BLaER1 (cell line): ENCODE measurements around the gene USP3.
"Not testable (repeated sequence)": the region's sequence is repeated elsewhere in the genome, so short reads cannot be mapped to it uniquely, and the experiment has no call there.

Source experiments
- H3K27ac ChIP-seq: shearing (Covaris generic); formaldehyde crosslinking; 2 replicates; pipeline ENCODE4 v1.8.1; 2022
- H3K27me3 ChIP-seq: shearing (Covaris generic); formaldehyde crosslinking; 2 replicates; pipeline ENCODE4 v1.8.1; 2022
- H3K36me3 ChIP-seq: shearing (Covaris generic); formaldehyde crosslinking; 2 replicates; pipeline ENCODE4 v1.8.1; 2022
- H3K4me1 ChIP-seq: shearing (Covaris generic); formaldehyde crosslinking; 2 replicates; pipeline ENCODE4 v1.8.1; 2022
- H3K4me2 ChIP-seq: shearing (Covaris generic); formaldehyde crosslinking; 2 replicates; pipeline ENCODE4 v1.8.1; 2022
- H3K4me3 ChIP-seq: shearing (Covaris generic); formaldehyde crosslinking; 2 replicates; pipeline ENCODE4 v1.8.1; 2022
- H3K9ac ChIP-seq: shearing (Covaris generic); formaldehyde crosslinking; 2 replicates; pipeline ENCODE4 v1.8.1; 2022
- H3K9me3 ChIP-seq: shearing (Covaris generic); formaldehyde crosslinking; 2 replicates; pipeline ENCODE4 v1.8.1; 2022
- H4K20me1 ChIP-seq: shearing (Covaris generic); formaldehyde crosslinking; 2 replicates; pipeline ENCODE4 v1.8.1; 2022
- Cebpa-rat ChIP-seq: shearing (Covaris generic); IDR thresholded peaks from 2 replicates; pipeline ENCODE4 v1.8.1; 2022

Gene USP3

DNA sequence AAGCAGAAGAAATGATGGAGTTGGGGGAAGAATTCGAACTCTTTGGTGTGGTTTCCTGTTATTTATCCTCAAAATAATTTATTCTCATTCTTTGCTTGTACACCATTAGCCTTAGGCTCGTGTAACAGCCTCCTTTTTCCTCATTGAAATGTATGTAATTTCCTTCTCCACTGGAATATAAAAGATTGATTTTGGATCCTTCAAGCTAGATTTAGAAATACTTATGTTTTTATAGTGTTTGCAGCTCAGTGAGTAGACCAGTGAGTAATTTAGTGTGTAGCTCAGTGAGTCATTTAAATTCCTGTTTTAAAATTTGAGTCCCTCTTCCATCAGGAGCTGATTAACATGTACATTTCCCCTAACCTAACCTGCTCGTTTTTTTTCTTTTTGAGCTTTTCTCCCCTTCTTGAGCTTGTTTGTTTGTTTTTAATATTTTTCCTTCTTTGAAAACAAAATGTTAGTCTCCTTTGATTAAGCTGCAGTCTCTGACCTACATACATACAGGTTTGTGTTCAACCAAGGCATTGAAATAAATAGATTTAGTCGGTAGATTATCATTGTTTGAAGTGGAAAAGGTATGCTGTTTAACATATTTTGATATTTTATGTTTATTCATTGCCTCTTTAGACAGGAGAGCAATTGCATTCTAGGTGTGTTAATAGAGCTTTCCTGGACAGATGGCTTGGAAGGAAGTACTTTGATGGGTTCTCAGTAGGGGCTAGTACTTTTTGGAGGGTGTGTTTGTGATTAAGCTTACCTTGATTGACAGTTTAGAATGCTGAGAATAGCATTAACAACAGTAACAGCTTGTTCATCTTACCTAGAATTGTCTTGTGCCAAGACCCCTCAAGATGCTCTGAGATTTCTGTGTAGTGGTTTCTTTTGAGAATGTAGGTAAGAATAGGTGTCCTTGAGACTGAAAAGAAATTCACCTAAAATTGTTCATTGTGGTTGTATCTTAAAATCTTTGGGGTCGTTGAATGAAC lies 5.9 kb downstream of the USP3 start:
- H3K4me1 ChIP-seq = peaks cover 85% of the 10 kb centered on the region
- H3K9me3 ChIP-seq = no peaks in the 10 kb centered on the region
- H3K36me3 ChIP-seq = no peaks in the 10 kb centered on the region
- no peak overlapping the region for H3K4me3 ChIP-seq
- H3K27ac ChIP-seq = no peak overlapping the region
- H3K27me3 ChIP-seq = no peaks in the 10 kb centered on the region
- no peak for TF ChIP-seq Cebpa-rat
- peaks cover 97% of the 10 kb centered on the region for H4K20me1 ChIP-seq
- no peak overlapping the region for H3K9ac ChIP-seq
- peak overlapping the region; percentile 96 for H3K4me2 ChIP-seq

- H4K20me1 ChIP-seq = peaks cover 100% of the 10 kb centered on the region
- TF ChIP-seq Cebpa-rat = no peak
- H3K36me3 ChIP-seq = no peaks in the 10 kb centered on the region
- no peaks in the 10 kb centered on the region for H3K27me3 ChIP-seq
- no peak overlapping the region for H3K27ac ChIP-seq
- H3K9ac ChIP-seq = no peak overlapping the region
- peak overlapping the region; percentile 24 for H3K4me2 ChIP-seq
- no peaks in the 10 kb centered on the region for H3K9me3 ChIP-seq
- H3K4me3 ChIP-seq = no peak overlapping the region
- H3K4me1 ChIP-seq = peaks cover 87% of the 10 kb centered on the region
Measured at GRCh38 chr15:63512148-63512547, 7.8 kb downstream of the USP3 start.

DNA sequence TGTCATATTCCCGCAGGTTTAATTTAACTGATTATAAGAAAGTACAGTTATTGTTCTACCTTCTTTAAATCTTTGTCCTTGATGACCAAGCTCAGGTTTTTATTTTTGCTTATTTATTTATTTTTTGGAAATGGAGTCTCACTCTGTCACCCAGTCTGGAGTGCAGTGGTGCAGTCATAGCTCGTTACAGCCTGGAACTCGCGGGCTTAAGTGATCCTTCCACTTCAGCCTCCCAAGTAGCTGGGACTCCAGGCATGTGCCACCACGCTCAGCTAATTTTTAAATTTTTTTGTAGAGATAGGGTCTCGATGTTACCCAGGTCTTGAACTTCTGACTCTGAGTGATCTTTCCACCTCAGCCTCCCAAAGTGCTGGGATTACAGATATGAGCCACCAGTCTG lies 8.9 kb downstream of the USP3 start:
- Histone ChIP-seq H3K27me3 (no peaks in the 10 kb centered on the region), H3K27ac (no peak overlapping the region), H3K4me1 (peaks cover 83% of the 10 kb centered on the region), H4K20me1 (peaks cover 100% of the 10 kb centered on the region), H3K4me2 (no peak overlapping the region), H3K36me3 (no peaks in the 10 kb centered on the region), H3K4me3 (no peak overlapping the region), H3K9me3 (no peaks in the 10 kb centered on the region), H3K9ac (no peak overlapping the region)
- no peak for TF ChIP-seq Cebpa-rat

DNA sequence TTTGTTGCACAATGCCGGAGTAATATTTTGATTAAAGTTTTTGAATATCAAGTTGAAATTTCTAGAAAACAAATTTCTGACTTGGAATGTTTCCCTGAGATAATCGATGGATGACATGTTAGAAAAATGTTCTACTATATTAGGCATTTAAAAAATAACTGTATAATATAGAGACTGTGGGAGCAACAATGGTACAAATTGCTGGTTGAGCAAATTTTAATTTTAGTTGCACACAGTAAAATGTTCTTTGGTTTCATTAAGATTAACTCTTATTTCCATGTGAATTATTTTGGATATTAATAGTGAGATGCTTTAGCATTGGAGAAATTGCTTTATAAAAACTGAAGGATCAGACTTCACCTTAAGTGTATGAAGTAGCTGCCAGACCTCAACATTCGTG lies 9.3 kb downstream of the USP3 start:
- no peak overlapping the region for H3K4me2 ChIP-seq
- H3K27me3 ChIP-seq = no peaks in the 10 kb centered on the region
- H4K20me1 ChIP-seq = peaks cover 100% of the 10 kb centered on the region
- H3K27ac ChIP-seq = no peak overlapping the region
- H3K4me3 ChIP-seq = no peak overlapping the region
- TF ChIP-seq Cebpa-rat = no peak
- H3K4me1 ChIP-seq = peaks cover 78% of the 10 kb centered on the region
- no peaks in the 10 kb centered on the region for H3K9me3 ChIP-seq
- H3K9ac ChIP-seq = no peak overlapping the region
- no peaks in the 10 kb centered on the region for H3K36me3 ChIP-seq

- Histone ChIP-seq H3K27me3 (no peaks in the 10 kb centered on the region), H4K20me1 (peaks cover 100% of the 10 kb centered on the region), H3K4me3 (no peak overlapping the region), H3K4me2 (peak overlapping the region; percentile 15), H3K9ac (no peak overlapping the region), H3K9me3 (no peaks in the 10 kb centered on the region), H3K27ac (no peak overlapping the region), H3K4me1 (peaks cover 70% of the 10 kb centered on the region), H3K36me3 (no peaks in the 10 kb centered on the region)
- TF ChIP-seq Cebpa-rat = no peak
Measured at GRCh38 chr15:63514531-63514943, 10.1 kb downstream of the USP3 start.

DNA sequence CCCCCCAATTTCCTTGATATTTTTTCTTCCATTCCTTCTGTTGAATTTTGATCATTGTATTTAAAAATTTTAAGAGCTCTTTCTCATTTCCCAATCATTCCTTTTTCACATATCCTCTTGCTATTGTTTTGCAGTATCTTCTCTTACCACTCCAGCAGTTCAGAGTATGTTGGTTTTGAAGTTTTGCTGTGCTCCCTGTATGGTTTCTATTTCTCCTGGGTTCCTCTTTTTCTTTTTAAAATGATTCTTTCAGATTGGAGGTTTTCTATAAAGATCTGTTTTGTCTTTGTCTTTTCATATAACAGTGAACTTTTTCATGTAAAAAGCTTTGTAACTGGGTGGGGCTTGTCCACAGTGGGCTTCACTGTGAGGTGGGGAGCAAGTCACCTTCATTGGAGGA lies 12.8 kb downstream of the USP3 start:
- peak overlapping the region; percentile 27 for H3K4me2 ChIP-seq
- H3K4me1 ChIP-seq = peaks cover 45% of the 10 kb centered on the region
- H3K27ac ChIP-seq = no peak overlapping the region
- H3K9me3 ChIP-seq = no peaks in the 10 kb centered on the region
- peaks cover 100% of the 10 kb centered on the region for H4K20me1 ChIP-seq
- H3K36me3 ChIP-seq = peaks cover 12% of the 10 kb centered on the region
- H3K9ac ChIP-seq = no peak overlapping the region
- TF ChIP-seq Cebpa-rat = no peak
- H3K27me3 ChIP-seq = no peaks in the 10 kb centered on the region
- H3K4me3 ChIP-seq = no peak overlapping the region

DNA sequence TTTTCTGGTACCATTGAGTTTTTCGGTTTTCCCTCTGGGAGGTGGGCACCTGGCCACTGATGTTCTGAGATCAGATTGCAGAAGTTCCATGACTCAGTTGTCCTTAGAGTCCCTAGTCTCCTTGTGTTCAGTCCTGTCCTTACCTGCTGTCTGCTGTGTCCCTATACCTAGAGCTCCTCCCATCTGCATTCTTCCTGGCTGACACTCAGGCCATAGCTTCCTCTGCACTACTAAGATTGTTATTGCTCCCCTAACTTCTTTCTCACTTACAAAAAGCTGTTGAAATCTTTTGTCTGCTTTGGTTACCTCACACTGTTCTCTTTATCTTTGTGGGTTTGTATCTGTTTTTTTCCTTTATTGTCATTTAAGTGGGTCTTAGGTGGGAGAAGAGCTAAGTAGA lies 13.2 kb downstream of the USP3 start:
- Histone ChIP-seq H3K4me2 (peak overlapping the region; percentile 27; the same call in 1 of the 2 replicates), H4K20me1 (peaks cover 100% of the 10 kb centered on the region), H3K9ac (no peak overlapping the region), H3K4me3 (no peak overlapping the region), H3K36me3 (peaks cover 12% of the 10 kb centered on the region), H3K9me3 (no peaks in the 10 kb centered on the region), H3K27me3 (no peaks in the 10 kb centered on the region), H3K27ac (no peak overlapping the region), H3K4me1 (peaks cover 44% of the 10 kb centered on the region)
- no peak for TF ChIP-seq Cebpa-rat

GRCh38 chr15:63519041-63519440 lies 14.6 kb downstream of the USP3 start:
- peaks cover 33% of the 10 kb centered on the region for H3K4me1 ChIP-seq
- H3K4me2 ChIP-seq = no peak overlapping the region
- no peak overlapping the region for H3K9ac ChIP-seq
- TF ChIP-seq Cebpa-rat = no peak
- H3K4me3 ChIP-seq = no peak overlapping the region
- H3K27ac ChIP-seq = no peak overlapping the region
- H3K36me3 ChIP-seq = peaks cover 12% of the 10 kb centered on the region
- peaks cover 100% of the 10 kb centered on the region for H4K20me1 ChIP-seq
- no peaks in the 10 kb centered on the region for H3K9me3 ChIP-seq
- no peaks in the 10 kb centered on the region for H3K27me3 ChIP-seq

DNA sequence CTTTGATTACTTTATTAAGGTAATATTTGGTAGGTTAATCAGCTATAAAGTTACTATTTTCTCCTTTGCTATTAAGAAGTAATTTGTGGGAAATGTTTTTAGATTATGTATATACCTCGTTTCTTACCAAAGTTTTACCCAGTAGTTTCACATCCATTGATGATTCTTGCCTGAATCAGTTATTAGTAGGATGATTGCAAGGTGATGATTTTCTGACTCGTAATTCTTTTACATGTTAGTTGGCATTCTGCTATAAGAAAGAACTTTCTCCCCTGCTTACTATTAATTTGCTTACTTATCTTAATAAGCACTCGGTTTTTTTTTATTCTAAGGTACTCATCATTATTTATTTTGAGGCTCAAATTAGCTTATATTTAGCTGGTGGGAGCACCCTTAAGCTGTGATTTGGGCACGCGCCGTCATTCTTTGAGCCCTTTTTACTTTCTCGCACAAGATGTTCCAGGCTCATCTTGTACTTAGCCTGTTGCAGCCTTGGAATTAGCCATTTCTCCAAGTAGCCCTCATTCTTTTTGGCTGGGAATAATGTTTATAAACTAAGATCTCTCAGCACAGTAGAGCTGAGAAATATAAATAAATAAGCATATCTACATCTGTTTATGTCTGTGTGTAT lies 15.3 kb downstream of the USP3 start:
- Histone ChIP-seq H4K20me1 (peaks cover 100% of the 10 kb centered on the region), H3K9me3 (peaks cover 1% of the 10 kb centered on the region; the same call in 1 of the 2 replicates), H3K4me1 (peaks cover 27% of the 10 kb centered on the region), H3K27me3 (no peaks in the 10 kb centered on the region), H3K36me3 (peaks cover 18% of the 10 kb centered on the region), H3K27ac (no peak overlapping the region), H3K4me2 (no peak overlapping the region), H3K4me3 (no peak overlapping the region), H3K9ac (no peak overlapping the region)
- TF ChIP-seq Cebpa-rat = no peak

DNA sequence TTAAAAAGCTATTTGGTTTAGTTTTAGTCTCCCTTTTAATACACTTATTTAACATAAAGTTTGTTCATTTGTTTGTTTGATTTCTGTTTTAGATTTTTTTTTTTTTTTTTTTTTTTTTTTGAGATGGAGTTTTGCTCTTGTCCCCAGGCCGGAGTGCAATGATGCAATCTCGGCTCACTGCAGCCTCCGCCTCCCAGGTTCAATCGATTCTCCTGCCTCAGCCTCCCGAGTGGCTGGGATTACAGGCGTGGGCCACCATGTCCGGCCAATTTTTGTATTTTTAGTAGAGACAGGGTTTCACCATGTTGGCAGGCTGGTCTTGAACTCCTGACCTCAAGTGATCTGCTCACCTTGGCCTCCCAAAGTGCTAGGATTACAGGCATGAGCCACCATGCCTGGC lies 16.1 kb downstream of the USP3 start:
- H3K9me3 ChIP-seq, H3K27me3 ChIP-seq, H3K9ac ChIP-seq, H3K27ac ChIP-seq, H3K4me2 ChIP-seq, H3K4me3 ChIP-seq: not testable (repeated sequence)
- peaks cover 100% of the 10 kb centered on the region for H4K20me1 ChIP-seq
- H3K4me1 ChIP-seq = peaks cover 20% of the 10 kb centered on the region
- H3K36me3 ChIP-seq = peaks cover 20% of the 10 kb centered on the region
